ENCODE results near the gene RNF130. TPM values are rescaled to one million over a fixed set of nuclear protein-coding genes. Genes with fewer than 3 reads are reported as not detected.
A peak's percentile ranks its signal among the peaks of the same experiment; 100 is the strongest.

Gene RNF130
- total RNA-seq = 100 to 1,000 TPM in 1 of 6 experiments, 10 to 100 TPM in 5; 66.7 to 119 (median 89.9) TPM
- long read RNA-seq, transcript RNF130-205 (9 exons, 2,263 nt) = major isoform, 35 of 38 reads
- long read RNA-seq, partial matches to known transcripts = 1 of 38 reads
- long read RNA-seq, other reads (novel, unspliced or antisense) = 2 of 38 reads

GRCh38 chr5:180071531-180072255 lies at the start of gene RNF130:
Gene RNF130 (minus strand): TSS chr5:180071759. CDS start chr5:180071702, 57 bp downstream.
- Histone ChIP-seq H3K4me3 (peak within 1 kb of the TSS; percentile 90 to 98 (median 93)), H3K36me3 (no peaks in the 10 kb centered on the region), H3K27ac (peak within 1 kb of the TSS; percentile 91 to 94 (median 94)), H3K9me3 (no peaks in the 10 kb centered on the region), H3K4me1 (peaks cover 0 to 46% (median 11%) of the 10 kb centered on the region in 4 donors), H3K27me3 (no peaks in the 10 kb centered on the region)
- peak; percentile 89 to 93 (median 90) for ATAC-seq
- DNase-seq = peak; percentile 96 to 97 (median 97)
- WGBS (ENCODE audit: insufficient coverage, low coverage, low lambda C conversion rate, missing lambda C conversion rate) = 3% methylated on average over 8 of the region's 113 CpGs
- TF ChIP-seq POLR2A (IDR thresholded peaks at IDR 0.05) (peak; percentile 77), CTCF (IDR thresholded peaks at IDR 0.05) (no peak)
- intact Hi-C loops (cut with DNase I) = no loop called here

GRCh38 chr5:180120237-180121101 lies 48.9 kb upstream of the RNF130 start:
- WGBS (ENCODE audit: insufficient coverage, low coverage, low lambda C conversion rate, missing lambda C conversion rate) = 79% methylated on average over 2 of the region's 28 CpGs
- no peak overlapping the region for H3K27ac ChIP-seq
- TF ChIP-seq POLR2A (IDR thresholded peaks at IDR 0.05) (no peak), CTCF (IDR thresholded peaks at IDR 0.05) (no peak)
- no peaks in the 10 kb centered on the region for H3K9me3 ChIP-seq
- ATAC-seq = peak in 1 of 4 donors; percentile 6
- no peaks in the 10 kb centered on the region for H3K27me3 ChIP-seq
- peak in 2 of 3 donors; percentile 39 to 50 for DNase-seq
- no peaks in the 10 kb centered on the region for H3K36me3 ChIP-seq
- intact Hi-C loops (cut with DNase I) = loop anchor here in 1 of 2 donors (10.0 kb wide), 1 partner anchor 354 kb away; no protein-coding TSS in a partner anchor
- H3K4me3 ChIP-seq = no peak overlapping the region
- no peaks in the 10 kb centered on the region for H3K4me1 ChIP-seq

GRCh38 chr5:180119903-180120236 lies 48.3 kb upstream of the RNF130 start:
- Histone ChIP-seq H3K4me1 (no peaks in the 10 kb centered on the region), H3K27ac (no peak overlapping the region), H3K4me3 (no peak overlapping the region), H3K27me3 (no peaks in the 10 kb centered on the region), H3K36me3 (no peaks in the 10 kb centered on the region), H3K9me3 (no peaks in the 10 kb centered on the region)
- TF ChIP-seq POLR2A (IDR thresholded peaks at IDR 0.05) (no peak), CTCF (IDR thresholded peaks at IDR 0.05) (no peak)
- no peak for DNase-seq
- no CpG with 5 or more reads among the region's 12 CpGs for WGBS (ENCODE audit: insufficient coverage, low coverage, low lambda C conversion rate, missing lambda C conversion rate)
- intact Hi-C loops (cut with DNase I) = loop anchor here in 1 of 2 donors (10.0 kb wide), 1 partner anchor 355 kb away; no protein-coding TSS in a partner anchor
- no peak for ATAC-seq

- no peak for TF ChIP-seq POLR2A (IDR thresholded peaks at IDR 0.05)
- no peak for TF ChIP-seq CTCF (IDR thresholded peaks at IDR 0.05)
- H3K9me3 ChIP-seq = no peaks in the 10 kb centered on the region
- 72% methylated on average over 6 of the region's 23 CpGs for WGBS (ENCODE audit: insufficient coverage, low coverage, low lambda C conversion rate, missing lambda C conversion rate)
- no peaks in the 10 kb centered on the region for H3K4me1 ChIP-seq
- no peaks in the 10 kb centered on the region for H3K36me3 ChIP-seq
- intact Hi-C loops (cut with DNase I) = no loop called here
- no peaks in the 10 kb centered on the region for H3K27me3 ChIP-seq
- DNase-seq = peak in 1 of 3 donors; percentile 51
- ATAC-seq = peak in 1 of 4 donors; percentile 4
- no peak overlapping the region for H3K4me3 ChIP-seq
- no peak overlapping the region for H3K27ac ChIP-seq
Observed at GRCh38 chr5:180119031-180119902, 47.7 kb upstream of the RNF130 start.
